GM12872 (cell line): Measurements from ENCODE around the gene IGF1R.

Experiments used
- TF ChIP-seq, protein P1 (sequence below): IDR thresholded peaks from 3 replicates; pipeline ENCODE4 v1.5.1; 2011; ENCODE audit warnings: low read depth, mild to moderate bottlenecking, low read length, moderate library complexity; ENCODE audit not compliant: insufficient read depth

IGF1R gene

GRCh38 chr15:98951004-98951403 is 302.7 kb downstream of the IGF1R start:
- TF ChIP-seq, protein P1, sequence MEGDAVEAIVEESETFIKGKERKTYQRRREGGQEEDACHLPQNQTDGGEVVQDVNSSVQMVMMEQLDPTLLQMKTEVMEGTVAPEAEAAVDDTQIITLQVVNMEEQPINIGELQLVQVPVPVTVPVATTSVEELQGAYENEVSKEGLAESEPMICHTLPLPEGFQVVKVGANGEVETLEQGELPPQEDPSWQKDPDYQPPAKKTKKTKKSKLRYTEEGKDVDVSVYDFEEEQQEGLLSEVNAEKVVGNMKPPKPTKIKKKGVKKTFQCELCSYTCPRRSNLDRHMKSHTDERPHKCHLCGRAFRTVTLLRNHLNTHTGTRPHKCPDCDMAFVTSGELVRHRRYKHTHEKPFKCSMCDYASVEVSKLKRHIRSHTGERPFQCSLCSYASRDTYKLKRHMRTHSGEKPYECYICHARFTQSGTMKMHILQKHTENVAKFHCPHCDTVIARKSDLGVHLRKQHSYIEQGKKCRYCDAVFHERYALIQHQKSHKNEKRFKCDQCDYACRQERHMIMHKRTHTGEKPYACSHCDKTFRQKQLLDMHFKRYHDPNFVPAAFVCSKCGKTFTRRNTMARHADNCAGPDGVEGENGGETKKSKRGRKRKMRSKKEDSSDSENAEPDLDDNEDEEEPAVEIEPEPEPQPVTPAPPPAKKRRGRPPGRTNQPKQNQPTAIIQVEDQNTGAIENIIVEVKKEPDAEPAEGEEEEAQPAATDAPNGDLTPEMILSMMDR, result no peak

DNA sequence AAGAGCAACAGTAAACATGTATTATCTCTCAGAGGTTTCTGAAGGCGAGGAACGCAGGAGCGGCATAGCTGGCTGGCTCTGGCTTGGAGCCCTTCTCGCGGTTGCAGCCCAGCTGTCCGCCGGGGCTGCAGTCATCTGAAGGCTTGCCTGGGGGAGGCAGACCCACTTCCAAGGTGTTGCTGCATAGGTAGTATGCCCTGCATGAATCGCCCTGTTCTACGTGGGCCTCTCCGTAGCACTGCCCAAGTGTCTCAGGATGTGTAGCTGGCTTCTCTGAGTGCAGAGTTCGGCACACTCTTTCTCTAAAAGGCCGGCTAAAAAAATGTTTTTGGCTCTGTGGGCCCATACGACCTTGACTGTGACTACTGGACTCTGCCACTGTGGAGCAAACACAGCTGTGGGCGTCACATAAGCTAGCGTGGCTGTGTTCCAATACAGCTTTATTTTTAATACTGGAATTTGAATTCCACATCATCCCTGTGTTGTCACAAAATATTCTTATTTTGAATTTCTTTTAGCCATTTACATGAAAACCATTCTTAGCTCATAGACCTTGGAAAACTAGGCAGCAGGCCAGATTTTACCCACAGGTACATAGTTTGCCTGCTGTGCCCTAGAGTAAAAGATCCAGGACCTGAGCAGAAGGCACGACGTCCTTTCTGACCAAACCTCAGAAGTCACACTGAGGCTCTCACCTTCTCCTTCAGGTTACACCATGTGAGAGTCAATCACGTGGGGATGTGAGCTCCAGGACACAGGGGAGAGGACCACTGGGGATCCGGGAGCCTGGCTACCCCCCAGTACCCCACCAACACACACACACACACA is 303.4 kb downstream of the IGF1R start:
- TF ChIP-seq, protein P1, result no peak

GRCh38 chr15:98952381-98952803 is 304.1 kb downstream of the IGF1R start:
- TF ChIP-seq, protein P1, result no peak

DNA sequence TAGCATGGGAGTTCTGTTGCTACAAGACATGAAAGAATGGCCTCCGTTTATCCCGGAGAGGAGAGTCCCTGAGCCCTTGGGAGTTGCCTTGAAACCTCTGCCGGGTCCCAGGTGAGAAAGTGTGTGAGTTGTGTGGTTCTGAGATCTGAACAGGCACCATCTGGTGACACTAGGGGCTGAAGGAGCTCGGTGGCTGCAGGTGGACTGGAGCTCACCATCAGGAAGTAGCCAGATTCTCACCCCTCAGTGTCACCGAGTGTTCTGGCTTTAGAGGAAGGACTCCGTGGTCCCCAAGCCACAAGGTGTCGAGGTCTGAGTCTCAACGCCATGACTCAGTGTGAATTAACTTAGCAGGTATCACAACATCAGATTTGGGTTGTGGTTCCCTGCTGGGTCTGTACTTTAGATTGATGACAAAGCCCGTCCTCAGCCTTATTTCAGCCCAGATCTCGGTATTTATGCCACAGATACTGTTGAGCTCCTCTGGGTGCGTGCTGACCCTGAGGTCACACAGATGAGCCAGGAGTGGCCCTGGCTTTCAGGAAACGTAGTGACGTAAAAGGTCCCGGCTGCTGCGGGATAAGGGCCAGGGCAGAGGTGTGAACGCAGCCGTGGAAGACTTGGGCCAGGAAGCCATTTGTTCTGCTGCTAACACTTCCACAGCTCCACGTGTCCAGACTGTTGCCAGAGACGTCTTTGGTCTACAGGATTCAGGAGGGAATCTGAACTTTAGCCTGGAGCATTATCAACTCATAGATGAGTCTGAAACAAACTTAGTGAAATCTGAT is 304.9 kb downstream of the IGF1R start:
- TF ChIP-seq, protein P1, result no peak

- TF ChIP-seq, protein P1, result no peak
Measured at GRCh38 chr15:98953968-98954367, 305.6 kb downstream of the IGF1R start.

GRCh38 chr15:98954411-98954810 is 306.1 kb downstream of the IGF1R start:
- TF ChIP-seq, protein P1, result no peak

DNA sequence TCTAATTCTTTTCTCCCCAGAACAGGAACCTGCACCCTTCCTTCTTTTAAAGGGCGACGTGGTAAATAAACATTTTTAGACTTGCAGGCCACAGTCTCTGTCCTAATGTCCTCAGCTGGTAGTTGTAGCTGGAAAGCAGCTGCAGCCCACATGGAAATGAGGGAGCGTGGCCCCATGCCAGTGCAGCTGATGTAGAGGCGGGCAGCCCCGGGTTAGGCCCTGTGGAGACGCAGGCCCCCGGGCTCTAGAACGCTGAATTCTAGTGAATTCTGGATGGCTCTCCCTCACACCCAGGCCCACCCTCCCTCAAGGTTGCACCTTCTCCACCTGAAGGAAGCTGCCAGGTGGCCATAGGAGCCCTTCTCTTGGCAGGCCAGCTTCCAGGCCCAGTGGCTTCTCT is 307.0 kb downstream of the IGF1R start:
- TF ChIP-seq, protein P1, result no peak
